Neural progenitor cell (in vitro differentiated cells): ENCODE results near the gene ITGA11.

Experiments used
- CTCF ChIP-seq: fragments of 200-600 bp; sonication (generic); IDR thresholded peaks from 2 replicates; pipeline ENCODE4 v1.5.1; 2017; ENCODE audit warnings: antibody characterized with exemption, mild to moderate bottlenecking
- EZH2 ChIP-seq: fragments of 200-600 bp; sonication (generic); IDR thresholded peaks from 2 replicates; pipeline ENCODE4 v1.6.1; 2017; ENCODE audit warnings: antibody characterized with exemption, mild to moderate bottlenecking, moderate library complexity

- TF ChIP-seq CTCF (no peak), EZH2 (no peak)
Observed at GRCh38 chr15:68433551-68433950, 1.6 kb upstream of the ITGA11 start.
